LoVo (cell line): Measurements from ENCODE around the gene TFF3.

Source experiments
- DNase-seq: peaks from one replicate; pipeline ENCODE4 v3.0.0-alpha.2; 2016; ENCODE audit warnings: low spot score

TFF3 gene

DNA sequence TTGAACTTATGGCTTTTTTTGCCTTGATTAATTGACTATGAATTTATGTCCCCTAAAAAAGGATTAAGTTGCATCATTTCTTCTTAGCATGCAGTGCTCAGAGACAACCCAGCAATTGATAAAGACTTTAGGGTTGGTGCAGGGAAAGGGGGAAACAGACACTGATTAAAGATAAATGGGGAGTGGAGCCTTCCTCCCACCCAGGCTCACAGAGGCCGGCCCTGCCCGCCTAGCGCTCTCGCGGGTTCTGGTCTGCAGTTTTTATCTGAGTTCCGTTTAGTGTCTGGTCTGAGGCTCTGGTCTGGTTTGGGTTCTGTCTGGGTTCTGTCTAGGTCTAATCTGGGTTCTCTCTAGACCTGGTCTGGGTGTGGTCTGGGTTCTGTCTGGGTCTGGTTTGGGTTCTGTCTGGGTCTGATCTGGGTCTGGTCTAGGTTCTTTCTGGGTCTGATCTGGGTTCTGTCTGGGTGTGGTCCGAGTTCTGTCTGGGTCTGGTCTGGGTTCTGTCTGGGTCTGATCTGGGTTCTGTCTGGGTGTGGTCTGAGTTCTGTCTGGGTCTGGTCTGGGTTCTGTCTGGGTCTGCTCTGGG is 48.1 kb downstream of the TFF3 start:
- DNase-seq: no peak

GRCh38 chr21:42265231-42265812 is 49.9 kb downstream of the TFF3 start:
- DNase-seq: no peak

DNA sequence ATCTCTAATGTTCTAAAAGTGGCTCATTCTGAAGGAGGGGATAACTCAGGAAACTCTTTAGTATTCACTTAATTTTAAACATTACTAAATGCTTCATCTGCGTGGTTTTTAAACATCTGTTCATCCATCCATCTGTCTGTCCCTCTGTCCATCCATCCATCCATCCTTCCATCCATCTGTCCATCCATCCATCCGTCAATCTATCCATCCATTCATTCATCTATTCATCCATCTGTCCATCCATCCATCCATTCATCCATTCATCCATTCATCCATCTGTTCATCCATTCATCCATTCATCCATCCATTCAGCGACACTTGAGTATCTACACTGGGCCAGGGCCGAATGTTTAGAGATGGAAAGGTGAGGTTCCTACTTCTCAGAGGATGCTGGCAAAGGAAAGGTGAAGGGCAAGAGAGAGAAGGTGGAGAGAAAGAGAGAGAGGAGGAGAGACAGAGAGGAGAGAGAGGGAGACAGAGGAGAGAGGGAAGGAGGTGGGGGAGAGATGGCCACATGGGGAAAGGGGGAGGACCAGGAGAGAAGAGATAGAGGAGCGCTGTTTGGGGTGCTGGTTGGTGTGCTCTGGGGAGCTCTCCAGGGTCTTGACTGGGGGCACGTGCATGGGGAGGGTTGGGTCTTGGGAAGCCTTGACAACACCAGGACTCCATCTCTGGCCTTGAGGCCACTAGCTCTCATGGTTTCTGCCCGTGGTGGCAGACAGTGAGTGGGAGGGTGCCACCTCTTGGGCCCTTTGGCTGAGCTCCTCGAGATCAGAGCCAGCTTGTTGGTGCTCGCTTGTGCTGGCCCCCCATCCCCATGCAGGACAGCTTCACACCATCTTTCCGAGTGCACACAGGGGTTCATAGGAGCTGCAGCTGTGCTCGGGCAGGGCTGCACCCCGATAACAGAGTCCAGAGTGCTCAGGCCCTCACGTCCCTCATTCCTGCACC is 50.7 kb downstream of the TFF3 start:
- no peak for DNase-seq

DNA sequence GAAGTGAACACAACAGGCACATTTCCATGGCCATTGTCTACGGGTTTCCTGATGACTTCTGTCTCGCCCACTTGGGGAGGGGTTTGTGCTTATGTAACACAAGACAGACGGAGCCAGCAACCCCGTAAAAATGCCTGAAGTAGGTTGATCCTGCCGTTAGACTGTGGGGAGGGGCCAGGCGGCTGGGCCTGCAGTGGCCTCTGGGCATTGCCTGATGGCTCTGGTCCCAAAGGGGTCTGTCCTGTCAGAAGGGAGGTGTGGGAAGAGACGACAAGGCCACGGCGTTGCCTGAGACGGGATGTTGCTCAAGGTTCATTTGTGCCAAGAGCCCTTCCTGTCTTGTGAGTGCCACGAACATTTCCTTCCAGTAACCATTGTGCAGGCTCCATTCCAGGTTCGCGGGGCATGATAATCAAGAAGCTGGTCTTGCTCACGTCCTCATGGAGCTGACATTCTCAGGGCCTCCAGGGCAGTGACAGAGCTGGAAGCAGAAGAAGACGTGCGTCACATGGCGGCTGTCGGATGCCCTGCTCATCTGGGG is 51.5 kb downstream of the TFF3 start:
- no peak for DNase-seq

DNA sequence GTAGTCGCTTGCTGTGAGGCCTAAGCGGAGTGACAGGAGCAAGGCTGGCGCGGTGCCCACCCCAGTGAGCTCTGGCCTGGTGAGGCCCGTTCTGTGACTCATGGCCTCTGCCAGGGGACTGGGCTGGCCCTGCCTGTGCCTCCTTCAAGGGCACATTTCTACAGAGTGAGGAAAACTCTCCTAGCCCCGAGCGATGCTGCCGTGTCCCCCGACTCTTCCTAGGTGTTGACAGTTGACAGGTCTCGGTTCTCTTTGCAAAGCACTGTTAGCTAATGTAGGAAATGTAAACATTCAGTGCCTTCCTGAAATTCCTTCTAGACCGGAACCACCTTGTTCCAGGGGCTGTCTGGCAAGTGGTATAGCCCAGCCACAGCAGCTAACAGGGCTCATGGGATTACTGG is 52.4 kb downstream of the TFF3 start:
- DNase-seq: peak; percentile 41

DNA sequence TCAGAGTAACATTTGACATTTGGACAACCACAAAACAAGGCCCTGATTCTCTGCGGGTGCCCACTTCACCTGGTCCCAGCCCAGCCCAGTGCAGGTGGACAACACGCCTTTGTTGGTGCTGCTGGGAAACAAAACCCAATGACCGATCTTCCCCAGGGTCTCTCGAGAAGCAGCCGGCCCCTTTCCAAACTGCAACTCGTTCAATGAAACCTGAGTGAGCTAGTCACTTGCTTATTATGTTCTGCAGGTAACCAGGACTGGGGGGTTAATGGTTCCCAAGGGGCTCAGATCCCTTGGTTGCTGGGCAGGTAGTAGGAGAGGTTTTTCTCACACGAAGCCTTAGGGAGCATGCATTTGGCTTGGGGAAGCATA is 53.4 kb downstream of the TFF3 start:
- DNase-seq: no peak
